CD4-positive, alpha-beta T cell treated with Interleukin-6 for 4 hours (primary cell): ENCODE measurements around the gene CCN5.
"Not testable (repeated sequence)": the region's sequence is repeated elsewhere in the genome, so short reads cannot be mapped to it uniquely, and the experiment has no call there.

Source experiments
- DNase-seq: peaks from one replicate; pipeline ENCODE4 v3.0.0-alpha.2; 2020; ENCODE audit warnings: mixed read lengths

The CCN5 gene

DNA sequence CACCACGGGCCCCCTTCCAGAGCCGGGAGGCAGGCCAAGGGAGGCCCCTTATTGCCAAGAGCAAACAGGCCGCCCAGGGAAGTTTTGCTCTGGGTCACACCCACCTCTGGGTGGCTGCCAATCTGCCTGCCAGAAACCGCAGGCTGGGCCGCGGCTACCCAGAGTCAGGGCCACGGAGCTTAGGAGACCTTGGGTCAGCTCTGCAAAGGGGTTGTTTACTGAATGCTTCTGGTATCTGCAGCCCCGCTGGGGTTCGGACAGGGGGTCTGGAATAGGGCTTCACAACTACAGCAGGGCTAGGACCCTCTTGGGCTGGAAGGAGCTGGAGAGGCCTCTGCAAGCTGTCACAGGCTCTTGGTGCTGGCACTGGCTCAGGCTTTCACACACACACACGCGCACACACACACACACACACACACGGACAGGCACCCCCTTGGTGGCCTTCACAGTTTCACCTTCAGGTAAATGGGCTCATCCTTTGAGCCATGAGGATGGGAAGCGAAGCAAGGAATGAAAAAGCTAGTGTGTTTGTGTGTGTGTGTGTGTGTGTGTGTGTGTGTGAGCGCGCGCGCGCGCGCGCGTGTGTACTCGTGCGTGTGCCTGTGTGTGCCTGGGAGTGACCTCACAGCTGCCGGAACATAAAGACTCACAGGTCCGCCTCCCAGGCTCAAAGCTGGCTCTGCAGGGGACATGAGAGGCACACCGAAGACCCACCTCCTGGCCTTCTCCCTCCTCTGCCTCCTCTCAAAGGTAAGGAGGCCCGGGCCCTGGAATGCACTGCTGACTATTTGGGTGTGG, at the start of gene CCN5:
TSS of gene CCN5 (plus strand) at position 669 of the 798 bp plus-strand sequence. CDS start at position 691, 22 bp downstream.
- no peak for DNase-seq

DNA sequence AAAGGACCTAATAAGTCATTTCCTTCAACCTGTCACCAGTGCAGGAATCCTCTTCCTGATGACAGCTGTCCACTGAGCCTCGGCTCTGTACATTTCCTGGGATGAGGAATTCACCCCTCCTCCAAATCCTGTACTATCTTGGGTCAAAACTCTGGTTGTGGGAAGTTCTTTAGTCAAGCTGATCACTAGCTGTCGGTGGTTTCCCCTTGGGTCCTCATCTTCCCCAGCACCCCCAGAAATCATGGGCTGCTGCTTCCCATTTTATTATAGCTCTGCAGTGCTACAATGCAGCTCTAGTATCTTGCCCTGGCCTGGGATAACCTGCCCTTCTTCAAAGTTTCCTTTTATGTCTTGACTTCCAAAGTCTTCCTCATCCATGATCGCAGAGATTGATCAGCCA, 49.1 kb upstream of the CCN5 start:
- DNase-seq, result no peak

DNA sequence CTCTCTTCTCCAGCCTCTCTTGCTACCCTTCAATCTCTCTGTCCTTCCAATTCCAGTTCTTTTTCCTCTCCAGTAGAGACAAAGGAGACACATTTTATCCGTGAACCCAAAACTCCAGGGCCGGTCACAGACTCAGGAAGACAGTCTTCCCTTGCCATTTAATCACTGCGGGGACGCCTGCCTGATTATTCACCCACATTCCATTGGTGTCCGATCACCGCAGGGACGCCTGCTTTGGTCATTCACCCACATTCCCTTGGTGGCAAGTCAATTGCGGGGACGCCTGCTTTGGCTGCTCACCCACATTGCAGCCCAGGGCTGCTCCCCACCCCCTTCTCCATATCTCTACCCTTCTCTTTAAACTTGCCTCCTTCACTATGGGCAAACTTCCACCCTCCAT, 44.3 kb upstream of the CCN5 start:
- not testable (repeated sequence) for DNase-seq

- DNase-seq, result peak; percentile 78
These were observed 43.6 kb upstream of the CCN5 start for GRCh38 chr20:44671541-44671940.

DNA sequence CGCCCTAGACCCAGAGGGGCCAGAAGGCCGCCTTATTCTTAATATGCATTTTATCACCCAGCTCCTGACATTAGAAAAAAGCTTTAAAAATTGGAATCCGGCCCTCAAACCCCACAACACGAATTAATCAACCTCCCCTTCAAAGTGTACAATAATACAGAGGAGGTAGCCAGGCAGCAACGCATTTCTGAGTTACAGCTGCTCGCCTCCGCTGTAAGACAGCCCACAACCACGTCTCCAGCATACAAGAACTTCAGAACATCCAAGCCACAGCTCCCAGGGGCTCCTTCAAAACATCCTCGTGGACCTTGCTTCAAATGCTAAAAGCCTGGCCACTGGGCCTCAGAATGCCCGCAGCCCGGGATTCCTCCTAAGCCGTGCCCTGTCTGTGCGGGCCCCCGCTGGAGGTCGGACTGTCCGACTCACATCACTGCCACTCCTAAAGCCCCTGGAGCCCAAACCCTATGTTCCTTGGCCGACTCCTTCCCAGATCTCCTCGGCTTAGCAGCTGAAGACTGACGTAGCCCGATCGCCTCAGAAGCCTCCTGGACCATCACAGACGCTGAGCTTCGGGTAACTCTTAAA, 42.8 kb upstream of the CCN5 start:
- not testable (repeated sequence) for DNase-seq

- no peak for DNase-seq
These were observed 36.9 kb upstream of the CCN5 start for GRCh38 chr20:44678242-44678641.

DNA sequence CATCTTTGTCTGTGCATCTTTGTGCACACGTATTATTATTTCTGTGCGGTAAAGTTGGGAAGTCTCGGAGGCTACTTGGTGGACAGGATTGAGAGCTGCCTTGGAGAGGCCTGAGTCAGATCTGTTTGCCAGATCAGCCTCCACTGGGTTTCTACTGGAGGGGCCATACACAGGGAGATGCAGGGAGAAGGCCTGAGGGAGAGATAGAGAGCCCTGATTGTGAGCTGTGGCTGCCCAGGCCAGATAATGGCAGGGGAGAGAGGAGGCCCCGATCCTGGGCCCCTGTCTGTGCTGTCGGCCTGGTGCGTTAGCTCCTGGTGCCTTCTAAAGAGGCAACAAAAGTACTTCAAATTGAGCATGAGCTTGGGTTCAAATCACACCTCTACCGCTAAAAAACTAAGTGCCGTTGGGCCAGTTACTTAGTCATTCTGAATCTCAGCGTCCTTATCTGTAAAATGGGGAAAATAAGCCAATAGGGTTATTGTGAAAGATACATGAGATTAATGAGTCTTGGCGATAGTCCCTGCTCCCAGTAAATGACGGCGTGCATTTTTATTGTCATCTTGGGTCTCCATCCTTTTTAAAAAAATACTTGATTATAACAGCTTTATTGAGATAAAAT, 36.1 kb upstream of the CCN5 start:
- DNase-seq, result no peak

GRCh38 chr20:44681796-44682566, 33.2 kb upstream of the CCN5 start:
- no peak for DNase-seq

DNA sequence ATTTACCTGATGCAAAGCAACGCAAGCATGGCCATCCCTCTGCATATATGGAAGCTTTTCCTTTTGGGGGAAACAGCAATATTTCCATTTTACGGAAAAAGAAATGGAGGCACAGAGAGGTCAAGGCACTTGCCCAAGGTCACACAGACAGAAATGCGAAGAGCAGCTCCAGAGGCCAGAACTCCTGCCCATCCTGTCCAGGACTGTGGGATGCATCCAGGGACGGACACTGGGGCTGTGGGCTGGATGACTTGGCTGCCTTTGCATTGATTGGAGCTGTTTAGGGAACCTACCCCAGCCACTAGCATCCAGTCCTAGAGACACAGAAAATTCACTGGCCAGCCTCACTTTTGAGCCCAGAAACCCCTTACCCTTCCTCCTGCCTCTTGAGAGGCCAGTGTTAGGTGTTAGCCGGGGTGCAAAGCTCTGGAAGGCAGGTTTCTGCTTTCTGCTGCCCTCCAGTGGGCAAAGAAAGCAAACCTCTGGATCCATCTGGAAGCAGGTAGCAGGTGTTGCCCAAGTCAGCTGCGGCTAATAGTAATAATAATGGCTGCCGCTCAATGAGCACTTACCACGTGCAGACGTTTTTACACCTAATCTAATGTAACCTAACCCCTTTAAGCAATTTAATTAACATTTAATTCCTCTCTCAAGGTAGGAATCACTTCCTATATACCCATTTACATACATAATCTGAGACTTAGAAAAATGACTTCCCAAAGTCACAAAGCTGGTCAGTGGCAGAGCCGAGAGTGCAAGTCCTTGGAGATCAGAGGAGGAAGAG, 31.7 kb upstream of the CCN5 start:
- DNase-seq, result peak; percentile 70

DNA sequence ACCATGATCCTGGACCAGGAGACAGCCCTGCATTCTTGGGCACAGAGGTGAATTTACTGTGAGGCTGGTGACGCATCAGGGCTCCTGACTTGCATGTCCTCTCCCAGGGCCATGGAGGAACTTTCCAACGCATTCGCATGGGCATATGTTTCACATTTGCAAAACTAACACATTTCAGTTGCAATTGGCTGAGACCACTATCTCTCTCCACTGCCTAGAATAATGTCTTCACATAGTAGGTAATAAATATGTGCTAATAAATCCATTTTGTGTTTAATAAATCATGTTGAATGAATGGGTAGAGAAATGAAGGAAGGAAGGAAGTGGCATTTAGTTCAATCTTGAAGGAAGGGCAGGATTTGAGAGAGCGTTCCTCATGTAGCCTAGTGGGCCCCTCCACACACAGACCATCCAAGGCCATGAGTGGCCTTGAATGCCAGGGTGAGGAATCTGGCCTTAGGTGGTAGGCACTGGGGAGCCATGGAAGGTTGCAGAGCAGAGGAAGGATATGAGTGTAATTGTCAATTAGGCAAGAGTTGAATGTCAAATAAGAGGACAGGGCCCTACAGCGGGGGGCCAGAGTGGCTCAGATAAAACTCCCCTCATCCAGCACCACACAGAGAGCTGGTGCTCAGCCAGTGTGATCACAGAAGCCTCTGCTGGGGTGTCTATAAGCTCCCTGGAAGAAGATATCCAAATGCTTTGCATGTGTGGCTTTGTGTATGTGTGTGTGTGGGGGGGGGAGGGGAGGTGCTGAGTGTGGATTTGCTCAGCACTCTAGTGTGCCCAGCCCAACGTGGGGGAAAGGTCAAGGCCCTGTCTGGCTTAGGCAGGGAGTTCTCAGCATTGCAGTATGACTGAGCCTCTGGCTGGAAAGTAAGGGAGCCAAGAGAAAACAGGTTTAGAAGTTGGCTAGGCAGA, 30.9 kb upstream of the CCN5 start:
- no peak for DNase-seq

DNA sequence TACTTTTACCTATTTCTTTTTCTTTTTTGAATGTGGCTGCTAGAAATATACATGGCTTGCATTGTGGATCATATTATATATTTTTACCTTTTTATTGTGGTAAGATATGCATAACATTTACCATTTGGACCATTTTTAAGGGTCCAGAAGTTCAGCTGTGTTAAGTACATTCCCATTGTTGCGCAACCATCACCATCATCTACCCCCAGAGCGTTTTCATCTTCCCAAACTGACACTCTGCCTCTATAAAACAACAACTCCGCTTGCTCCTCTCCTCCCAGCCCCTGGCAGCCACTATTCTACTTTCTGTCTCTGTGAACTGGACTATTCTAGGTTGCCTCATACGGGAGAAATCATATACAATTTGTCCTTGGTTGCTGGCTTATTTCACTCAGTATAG, 28.2 kb upstream of the CCN5 start:
- DNase-seq, result no peak

DNA sequence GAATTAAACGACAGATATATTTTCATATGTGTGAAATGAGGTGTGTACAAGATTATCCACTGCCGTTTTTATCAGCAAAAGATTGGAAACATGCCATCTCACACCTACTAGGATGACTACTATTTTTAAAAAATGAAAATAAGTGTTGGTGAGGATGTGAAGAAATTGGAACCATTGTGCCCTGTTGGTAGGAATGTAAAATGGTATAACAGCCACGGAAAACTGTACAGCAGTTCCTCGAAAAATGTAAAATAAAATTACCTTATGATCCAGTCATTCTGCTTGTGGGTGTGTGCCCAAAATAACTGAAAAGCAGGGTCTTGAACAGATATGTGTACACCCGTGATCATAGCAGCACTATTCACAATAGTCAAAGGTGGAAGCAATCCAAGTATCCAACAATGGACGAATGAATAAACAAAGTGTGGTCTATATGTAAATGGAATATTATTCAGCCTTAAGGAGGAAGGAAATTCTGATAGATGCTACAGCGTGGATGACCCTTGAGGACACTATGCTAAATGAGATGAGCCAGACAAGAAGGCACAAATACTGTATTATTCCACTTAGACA, 27.0 kb upstream of the CCN5 start:
- DNase-seq, result no peak

DNA sequence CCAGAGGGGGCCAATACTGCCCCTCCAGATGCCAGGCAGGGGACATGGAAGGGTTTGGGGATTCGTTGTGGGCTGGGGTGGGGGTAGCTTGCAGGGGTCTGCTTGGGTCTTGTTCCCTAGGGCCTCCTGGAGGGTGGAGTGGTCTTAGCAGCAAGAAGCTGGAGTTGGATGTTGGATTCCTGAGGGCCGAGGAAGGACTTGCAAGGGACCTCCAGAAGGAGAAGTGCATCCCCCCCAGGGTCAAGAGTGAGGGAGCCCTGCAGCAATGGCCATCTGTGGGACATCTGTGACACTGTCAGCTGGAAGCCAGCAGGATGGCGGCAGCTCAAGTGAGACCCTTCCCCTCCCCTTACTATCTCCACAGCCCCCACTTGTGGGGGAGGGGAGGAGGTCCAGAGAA, 25.4 kb upstream of the CCN5 start:
- DNase-seq, result no peak

DNA sequence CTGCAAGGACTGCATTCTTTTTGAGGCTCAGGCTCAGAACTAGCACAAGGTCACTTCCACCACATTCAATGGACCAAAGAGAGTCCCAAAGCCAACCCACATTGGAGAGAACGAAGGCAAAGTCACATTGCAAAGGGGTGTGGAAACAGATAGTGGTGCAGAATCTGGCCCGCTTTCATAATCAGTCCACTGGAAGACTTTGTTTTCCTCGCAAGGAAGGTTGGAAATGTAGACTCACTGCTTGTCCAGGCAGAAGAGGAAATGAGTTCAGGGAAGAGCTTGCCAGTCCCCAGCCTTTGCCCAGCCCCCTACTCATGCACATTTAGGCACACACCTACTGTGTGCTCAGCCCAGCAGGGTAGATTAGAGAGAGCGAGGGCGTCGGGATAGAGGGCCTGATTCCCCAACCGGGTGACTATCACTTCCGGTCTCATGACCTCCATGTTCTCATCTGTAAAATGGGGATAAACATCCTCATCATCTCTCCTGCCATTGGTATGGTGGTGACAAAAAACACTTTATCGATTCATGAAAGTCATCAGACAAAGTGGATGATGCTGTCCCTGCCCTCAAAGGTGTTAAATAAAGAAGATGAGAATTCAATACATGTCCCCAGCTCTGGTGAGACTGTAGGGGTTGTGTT, 24.3 kb upstream of the CCN5 start:
- no peak for DNase-seq

DNA sequence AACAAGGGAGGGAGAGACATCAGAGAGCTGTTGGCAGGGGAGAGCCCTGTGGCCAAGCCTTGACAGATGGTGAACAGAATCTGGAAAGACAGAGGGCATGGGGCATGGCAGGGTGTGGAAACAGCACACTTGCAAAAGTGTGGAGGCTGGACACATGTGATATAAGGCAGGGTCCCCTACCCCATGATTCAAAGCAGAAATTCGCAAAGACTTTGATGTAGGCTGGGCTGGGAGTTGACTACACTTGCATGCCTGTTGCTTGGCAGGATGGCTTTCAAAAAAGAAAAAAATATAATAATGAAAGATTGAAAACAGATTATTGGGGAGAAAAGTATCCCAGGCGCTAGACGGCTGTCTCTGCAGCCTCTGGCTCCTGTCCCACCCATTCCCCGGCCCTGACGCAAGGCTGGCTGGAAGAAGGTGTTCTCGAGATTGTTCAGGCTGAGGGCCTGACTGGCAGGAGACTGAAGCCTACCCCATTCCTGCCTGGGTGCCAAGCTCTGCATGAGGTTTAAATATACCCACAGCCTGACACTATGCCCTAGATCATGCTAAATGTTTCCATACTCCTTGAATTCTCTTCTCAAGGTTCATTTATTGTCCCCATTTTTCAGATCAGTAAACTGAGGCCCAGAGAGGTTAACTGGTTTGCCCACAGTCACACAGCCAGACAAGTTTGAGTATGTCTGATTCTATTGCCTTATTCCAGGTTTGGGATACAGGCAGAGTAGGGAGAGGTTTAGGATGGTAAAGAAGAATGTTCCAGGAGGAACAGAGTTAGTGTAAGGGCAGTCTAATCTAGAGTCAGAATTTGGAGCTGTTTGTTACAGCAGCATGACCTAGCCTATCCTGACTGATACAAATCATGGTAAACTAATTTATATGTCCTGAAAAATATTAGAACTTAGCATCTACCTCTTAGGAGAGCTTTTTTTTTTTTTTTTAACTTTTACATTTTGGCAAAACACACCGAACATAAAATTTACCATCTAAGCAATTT, 23.4 kb upstream of the CCN5 start:
- DNase-seq, result no peak

DNA sequence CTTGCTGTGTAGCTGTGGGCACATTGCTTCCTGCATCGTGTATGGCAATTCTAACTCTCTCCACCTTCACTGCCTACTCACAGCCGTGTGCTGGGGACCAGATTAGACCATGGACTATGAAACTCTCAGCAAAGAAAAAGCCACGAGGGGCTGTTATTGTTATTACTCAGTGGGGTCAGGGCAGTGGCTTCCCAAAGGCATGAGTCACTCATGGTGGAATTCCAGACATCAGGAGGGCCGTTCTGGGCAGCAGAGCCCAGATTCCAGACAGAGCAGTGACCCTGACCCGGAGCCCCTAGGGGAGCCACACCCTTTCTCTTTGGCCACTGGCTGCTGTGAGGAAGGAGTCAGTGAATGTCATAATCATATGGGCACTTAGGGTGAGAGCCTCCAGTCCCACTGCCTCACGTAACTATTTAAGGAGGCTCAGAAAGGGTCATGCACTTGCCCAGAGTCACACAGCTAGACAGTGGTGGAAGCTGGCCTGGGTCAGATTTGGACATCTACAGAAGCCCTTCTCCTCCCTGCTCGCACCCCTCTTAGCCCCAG, 22.2 kb upstream of the CCN5 start:
- DNase-seq, result no peak

- DNase-seq, result no peak
These were observed 21.5 kb upstream of the CCN5 start for GRCh38 chr20:44693627-44694026.

DNA sequence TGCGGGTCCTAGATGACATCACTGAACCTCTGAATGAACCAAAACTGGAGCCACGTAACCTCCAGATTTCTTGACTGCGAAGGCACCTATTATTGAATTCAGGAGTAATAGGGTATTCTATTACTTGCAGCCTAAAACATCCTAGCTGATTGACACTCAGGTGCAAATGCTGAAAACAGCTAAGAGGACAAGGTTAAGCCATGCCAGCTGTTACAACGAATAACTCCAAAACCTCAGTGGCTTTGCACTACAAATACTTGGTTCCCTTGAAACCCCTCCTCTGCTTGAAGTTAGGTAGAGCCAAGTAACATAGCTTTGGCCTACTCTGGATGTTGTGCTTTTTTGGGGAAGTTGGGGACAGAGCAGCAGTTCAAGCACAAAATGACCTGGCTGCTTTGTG, 21.0 kb upstream of the CCN5 start:
- DNase-seq, result no peak

GRCh38 chr20:44695295-44695673, 19.9 kb upstream of the CCN5 start:
- no peak for DNase-seq
